ENCODE measurements around the gene PARP9.

Gene PARP9

GRCh38 chr3:122493296-122493695 is 70.8 kb downstream of the PARP9 start:
- peak; percentile 45 for DNase-seq (ENCODE audit: low read depth)
- H3K4me3 ChIP-seq (replicated peaks; ENCODE audit: low read depth, low read length), result no peak overlapping the region
- TF ChIP-seq CTCF (IDR thresholded peaks at IDR 0.05; ENCODE audit: low read length, missing control alignments), result no peak

- no peak overlapping the region for H3K4me3 ChIP-seq (replicated peaks; ENCODE audit: low read depth, low read length)
- no peak for TF ChIP-seq CTCF (IDR thresholded peaks at IDR 0.05; ENCODE audit: low read length, missing control alignments)
- DNase-seq (ENCODE audit: low read depth), result no peak
These were observed 75.7 kb downstream of the PARP9 start for GRCh38 chr3:122488262-122488973.

GRCh38 chr3:122484985-122485384 is 79.1 kb downstream of the PARP9 start:
- peak; percentile 65 for DNase-seq (ENCODE audit: low read depth)
- no peak overlapping the region for H3K4me3 ChIP-seq (replicated peaks; ENCODE audit: low read depth, low read length)
- no peak for TF ChIP-seq CTCF (IDR thresholded peaks at IDR 0.05; ENCODE audit: low read length, missing control alignments)

- DNase-seq (ENCODE audit: low read depth), result no peak
- TF ChIP-seq CTCF (IDR thresholded peaks at IDR 0.05; ENCODE audit: low read length, missing control alignments), result no peak
- no peak overlapping the region for H3K4me3 ChIP-seq (replicated peaks; ENCODE audit: low read depth, low read length)
These were observed 82.7 kb downstream of the PARP9 start for GRCh38 chr3:122481390-122481789.
